Progenitor cell of endocrine pancreas (in vitro differentiated cells): ENCODE measurements around the gene AP3M1. TPM values are rescaled to one million over a fixed set of nuclear protein-coding genes. Genes with fewer than 3 reads are reported as not detected.

ENCODE experiments used
- DNase-seq: peaks from one replicate; pipeline ENCODE4 v3.0.0; 2021; ENCODE audit warnings: low spot score; ENCODE audit not compliant: unreplicated experiment
- H3K27ac Mint-ChIP-seq: 2 replicates; pipeline ENCODE4 v1.8.0; 2021; ENCODE audit warnings: mild to moderate bottlenecking, moderate library complexity, mixed read lengths
- H3K27me3 Mint-ChIP-seq: 2 replicates; pipeline ENCODE4 v1.8.0; 2021; ENCODE audit warnings: mixed read lengths
- H3K36me3 Mint-ChIP-seq: 2 replicates; pipeline ENCODE4 v1.8.0; 2022; ENCODE audit warnings: mixed read lengths; ENCODE audit not compliant: insufficient read depth
- H3K4me1 Mint-ChIP-seq: 2 replicates; pipeline ENCODE4 v1.8.0; 2021; ENCODE audit warnings: low read depth, mixed read lengths
- H3K4me3 Mint-ChIP-seq: 2 replicates; pipeline ENCODE4 v1.8.0; 2021; ENCODE audit warnings: low read depth, mild to moderate bottlenecking, moderate library complexity, mixed read lengths
- H3K9me3 Mint-ChIP-seq: 2 replicates; pipeline ENCODE4 v1.8.0; 2021; ENCODE audit warnings: low read depth, mixed read lengths
- total RNA-seq: library from RNA; stranded (reverse); gene quantifications from 2 replicates; pipeline ENCODE4 v1.2.1, GENCODE V29; 2021
- TF ChIP-seq, protein P1 (sequence below): fragments of 200-600 bp; sonication (generic); IDR thresholded peaks from one replicate; pipeline ENCODE4 v1.5.0; 2021; ENCODE audit warnings: antibody characterized with exemption, mild to moderate bottlenecking; ENCODE audit not compliant: unreplicated experiment

AP3M1 gene
- total RNA-seq, 1 donor from 2014 or later = 51.7 TPM

DNA sequence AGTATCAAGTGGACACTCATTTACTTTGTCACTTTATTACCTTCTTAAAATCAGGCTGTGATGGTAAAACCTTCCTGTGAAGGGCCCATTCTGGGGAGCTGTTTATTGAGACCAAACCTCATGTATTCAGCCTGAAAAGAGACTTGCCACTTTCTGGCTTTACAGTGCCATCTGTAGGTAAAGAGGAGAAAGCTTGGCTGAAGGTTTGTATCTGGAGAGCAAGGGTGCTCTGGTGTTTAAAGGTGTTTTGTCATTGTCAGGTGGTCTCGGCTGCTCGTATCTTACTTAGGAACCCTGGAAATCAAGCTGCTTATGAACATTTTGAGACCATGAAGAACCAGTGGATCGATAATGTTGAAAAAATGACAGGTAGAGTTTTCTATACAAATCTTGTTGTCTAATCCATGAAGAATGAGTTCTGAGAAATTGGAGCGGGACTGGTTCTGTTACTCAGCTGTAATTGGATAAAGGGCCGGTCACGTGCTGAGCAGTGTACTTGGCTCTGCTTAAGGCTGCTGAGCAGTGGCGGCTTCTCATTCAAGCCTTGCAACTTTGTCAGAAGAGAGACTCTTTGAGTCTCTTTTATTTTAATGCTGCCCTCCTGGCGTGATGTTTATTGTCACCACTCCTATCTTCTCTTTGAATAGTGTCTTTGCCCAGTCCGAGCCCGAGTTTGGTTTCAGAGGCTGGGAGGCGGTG lies 46.9 kb downstream of the AP3M1 start:
- Mint-ChIP-seq H3K36me3 (peaks cover 40% of the 10 kb centered on the region), H3K9me3 (no peaks in the 10 kb centered on the region), H3K4me3 (no peak overlapping the region), H3K27ac (no peak overlapping the region), H3K4me1 (peaks cover 6% of the 10 kb centered on the region), H3K27me3 (no peaks in the 10 kb centered on the region)
- TF ChIP-seq, protein P1, sequence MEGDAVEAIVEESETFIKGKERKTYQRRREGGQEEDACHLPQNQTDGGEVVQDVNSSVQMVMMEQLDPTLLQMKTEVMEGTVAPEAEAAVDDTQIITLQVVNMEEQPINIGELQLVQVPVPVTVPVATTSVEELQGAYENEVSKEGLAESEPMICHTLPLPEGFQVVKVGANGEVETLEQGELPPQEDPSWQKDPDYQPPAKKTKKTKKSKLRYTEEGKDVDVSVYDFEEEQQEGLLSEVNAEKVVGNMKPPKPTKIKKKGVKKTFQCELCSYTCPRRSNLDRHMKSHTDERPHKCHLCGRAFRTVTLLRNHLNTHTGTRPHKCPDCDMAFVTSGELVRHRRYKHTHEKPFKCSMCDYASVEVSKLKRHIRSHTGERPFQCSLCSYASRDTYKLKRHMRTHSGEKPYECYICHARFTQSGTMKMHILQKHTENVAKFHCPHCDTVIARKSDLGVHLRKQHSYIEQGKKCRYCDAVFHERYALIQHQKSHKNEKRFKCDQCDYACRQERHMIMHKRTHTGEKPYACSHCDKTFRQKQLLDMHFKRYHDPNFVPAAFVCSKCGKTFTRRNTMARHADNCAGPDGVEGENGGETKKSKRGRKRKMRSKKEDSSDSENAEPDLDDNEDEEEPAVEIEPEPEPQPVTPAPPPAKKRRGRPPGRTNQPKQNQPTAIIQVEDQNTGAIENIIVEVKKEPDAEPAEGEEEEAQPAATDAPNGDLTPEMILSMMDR = peak; percentile 54
- DNase-seq = no peak

DNA sequence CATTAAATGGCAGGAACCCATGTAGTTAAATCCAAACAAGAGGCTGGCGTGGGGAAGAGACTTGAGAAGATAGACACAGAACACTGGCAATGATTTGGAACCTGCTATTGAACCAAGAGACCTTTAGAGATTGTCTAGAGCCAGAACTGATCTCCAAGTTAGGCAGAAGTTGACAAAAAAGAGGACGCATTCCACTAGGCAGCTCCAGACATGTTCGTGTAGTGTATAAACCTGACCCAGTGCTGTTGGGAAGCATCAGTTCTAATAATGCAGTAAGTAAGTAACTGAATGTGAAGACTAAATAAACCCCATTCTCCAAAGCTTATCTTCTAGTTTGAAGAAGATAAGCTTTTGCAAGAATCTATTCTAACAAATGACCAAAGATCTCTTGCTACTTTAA lies 50.8 kb downstream of the AP3M1 start:
- no peaks in the 10 kb centered on the region for H3K9me3 Mint-ChIP-seq
- no peaks in the 10 kb centered on the region for H3K27me3 Mint-ChIP-seq
- peaks cover 17% of the 10 kb centered on the region for H3K4me1 Mint-ChIP-seq
- no peak overlapping the region for H3K27ac Mint-ChIP-seq
- H3K4me3 Mint-ChIP-seq = no peak overlapping the region
- TF ChIP-seq, protein P1 = no peak
- peaks cover 45% of the 10 kb centered on the region for H3K36me3 Mint-ChIP-seq
- no peak for DNase-seq

DNA sequence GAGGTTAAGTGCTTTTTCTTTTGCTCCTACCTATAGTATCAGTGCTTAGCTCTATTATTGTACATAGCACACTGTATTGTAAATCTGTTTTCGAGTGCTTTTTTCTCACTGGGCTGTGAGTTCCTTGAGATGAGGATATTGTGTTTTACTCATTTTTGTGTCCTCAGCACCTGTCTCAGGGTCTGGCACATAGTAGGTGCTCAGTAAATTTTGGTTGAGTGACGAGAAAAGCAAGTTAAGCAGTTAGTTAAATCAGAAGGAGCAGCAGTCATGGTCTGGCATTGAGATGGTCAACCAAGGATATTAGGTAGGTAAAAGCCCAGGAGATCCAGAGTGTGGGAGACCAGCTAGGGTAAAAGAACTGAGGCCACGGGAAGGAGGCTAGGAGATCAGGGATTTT lies 51.2 kb downstream of the AP3M1 start:
- Mint-ChIP-seq H3K9me3 (no peaks in the 10 kb centered on the region), H3K27me3 (no peaks in the 10 kb centered on the region), H3K4me3 (no peak overlapping the region), H3K27ac (no peak overlapping the region), H3K4me1 (peaks cover 17% of the 10 kb centered on the region), H3K36me3 (peaks cover 47% of the 10 kb centered on the region)
- TF ChIP-seq, protein P1 = no peak
- no peak for DNase-seq

DNA sequence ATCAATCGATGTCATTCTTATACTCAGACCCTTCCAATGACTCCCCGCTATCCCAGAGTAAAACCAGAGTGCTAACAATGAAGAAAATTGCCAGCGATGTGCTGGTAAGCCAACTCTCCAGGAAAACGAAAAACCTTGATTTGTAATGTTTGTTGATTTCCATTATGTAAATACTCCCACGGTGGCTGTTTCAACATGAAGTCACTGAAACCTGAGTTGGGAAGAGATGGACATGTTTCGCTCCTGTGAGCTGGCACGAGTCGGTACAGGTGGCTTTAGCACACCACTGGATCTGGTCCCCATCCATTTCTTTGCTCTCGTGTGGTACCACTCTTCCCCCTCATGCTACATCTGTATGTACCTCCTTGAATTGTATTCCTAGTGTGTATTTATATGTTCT lies 52.9 kb downstream of the AP3M1 start:
- H3K4me1 Mint-ChIP-seq = peaks cover 17% of the 10 kb centered on the region
- no peak overlapping the region for H3K27ac Mint-ChIP-seq
- no peak overlapping the region for H3K4me3 Mint-ChIP-seq
- DNase-seq = no peak
- peaks cover 45% of the 10 kb centered on the region for H3K36me3 Mint-ChIP-seq
- no peaks in the 10 kb centered on the region for H3K27me3 Mint-ChIP-seq
- TF ChIP-seq, protein P1 = no peak
- H3K9me3 Mint-ChIP-seq = no peaks in the 10 kb centered on the region

DNA sequence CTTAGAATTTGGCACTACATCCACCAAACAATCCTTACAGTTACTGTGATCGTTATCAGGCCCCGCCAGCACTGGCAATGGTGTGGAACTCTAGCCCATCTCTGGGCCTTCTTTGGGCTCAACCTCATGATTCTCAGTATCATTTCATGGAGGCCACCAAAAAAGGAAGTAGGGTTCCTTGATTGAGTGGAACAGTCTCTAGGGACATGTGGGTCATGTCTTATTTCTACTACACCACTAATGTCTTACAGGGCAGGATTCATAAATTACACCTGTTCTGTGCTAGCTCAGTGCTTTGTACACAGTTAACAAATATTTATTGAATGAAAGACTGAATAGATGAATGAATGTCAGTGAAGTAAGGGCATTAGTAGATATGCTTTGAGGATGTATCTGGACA lies 53.9 kb downstream of the AP3M1 start:
- no peak for DNase-seq
- H3K4me1 Mint-ChIP-seq = peaks cover 17% of the 10 kb centered on the region
- H3K27ac Mint-ChIP-seq = no peak overlapping the region
- H3K4me3 Mint-ChIP-seq = no peak overlapping the region
- peaks cover 46% of the 10 kb centered on the region for H3K36me3 Mint-ChIP-seq
- H3K9me3 Mint-ChIP-seq = no peaks in the 10 kb centered on the region
- TF ChIP-seq, protein P1 = no peak
- no peaks in the 10 kb centered on the region for H3K27me3 Mint-ChIP-seq
